Spinal cord (tissue), 10 donors: ENCODE results near the gene DCX. TPM values are rescaled to one million over a fixed set of nuclear protein-coding genes. Genes with fewer than 3 reads are reported as not detected.

Source experiments
- DNase-seq, 6 donors: peaks; one replicate each; pipeline versions ENCODE4 v3.0.0 to v3.0.0-alpha.2; 2013 to 2015; ENCODE audit warnings: low spot score in 6 of 6, low read depth in 4 of 6
- H3K27ac ChIP-seq: one replicate; pipeline ENCODE4 v1.5.1; 2013; ENCODE audit warnings: low read depth, low read length, control low read depth
- H3K27me3 ChIP-seq: one replicate; pipeline ENCODE4 v1.6.1; 2013; ENCODE audit warnings: low read length; ENCODE audit not compliant: control insufficient read depth, insufficient read depth
- H3K36me3 ChIP-seq: one replicate; pipeline ENCODE4 v1.6.1; 2013; ENCODE audit warnings: low read length; ENCODE audit not compliant: control insufficient read depth, insufficient read depth
- H3K4me1 ChIP-seq: one replicate; pipeline ENCODE4 v1.6.1; 2013; ENCODE audit warnings: low read length; ENCODE audit not compliant: control insufficient read depth, insufficient read depth
- H3K4me3 ChIP-seq: one replicate; pipeline ENCODE4 v1.5.1; 2013; ENCODE audit warnings: low read depth, low read length, control low read depth
- H3K9me3 ChIP-seq: one replicate; pipeline ENCODE4 v1.6.1; 2013; ENCODE audit warnings: low read length; ENCODE audit not compliant: control insufficient read depth, insufficient read depth
- WGBS: methylation state at CpG from one replicate; pipeline ENCODE4 v1.1.5; 2013; ENCODE audit warnings: missing lambda C conversion rate; ENCODE audit not compliant: insufficient coverage; 5-methylcytosine and 5-hydroxymethylcytosine counted together
- polyA plus RNA-seq, 2 donors: library from polyadenylated mRNA; unstranded; fragments of 120-200 nt; gene quantifications; one replicate each; pipeline ENCODE4 v1.2.1, GENCODE V29; 2013; ENCODE audit not compliant: insufficient read length in 2 of 2
- total RNA-seq, 2 donors: library from RNA; depleted of rRNA in 1 of 2; stranded (reverse); fragments of 120-200 nt in 1 of 2; fragments of >200 nt in 1 of 2; gene quantifications; one replicate each; pipeline versions ENCODE4 v1.2.3 to v1.2.4, GENCODE V29; 2013 to 2014
- donor health status: healthy.

DCX gene
- total and polyA plus RNA-seq, 4 donors: 33.4 to 129 (median 70.1) TPM

DNA sequence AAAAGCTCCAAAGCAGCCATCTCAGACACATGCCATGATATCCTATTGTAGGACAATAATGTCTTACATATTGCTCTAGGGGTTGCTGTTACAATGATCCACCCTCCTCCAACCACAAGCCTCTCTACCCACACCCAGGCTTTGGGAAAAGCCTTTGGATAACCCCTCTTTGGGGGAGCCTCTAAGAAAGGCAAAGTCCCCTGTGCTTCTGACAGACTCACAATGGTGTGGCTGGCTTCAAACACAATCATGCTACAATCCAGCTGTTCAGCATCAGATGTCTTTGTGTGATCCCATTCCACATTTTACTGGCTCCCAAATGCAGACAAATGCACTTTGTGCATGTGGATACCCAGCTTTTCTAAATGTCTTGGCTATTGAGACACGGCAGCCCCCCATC is 75.9 kb downstream of the DCX start:
- 63% methylated on average over 1 of the region's 1 CpG for WGBS
- no peak for DNase-seq

DNA sequence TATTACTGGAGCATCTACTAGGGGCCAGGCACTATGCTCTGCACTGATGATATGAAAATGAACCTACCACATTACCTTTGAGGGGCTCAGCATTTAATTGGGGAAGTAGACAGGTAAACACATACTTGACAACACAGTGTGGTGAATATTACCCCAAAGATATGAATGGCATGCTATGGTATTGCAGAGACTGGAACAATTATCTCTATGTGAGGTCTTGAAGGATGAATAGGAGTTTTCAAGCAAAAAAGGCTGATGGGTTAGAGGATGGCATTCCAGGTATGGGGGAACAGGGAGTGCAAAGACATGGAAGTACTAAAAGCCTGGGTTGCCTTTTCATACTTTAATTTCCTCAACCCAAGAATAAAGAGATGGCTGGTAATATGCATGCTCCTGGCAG is 82.6 kb downstream of the DCX start:
- Histone ChIP-seq H3K4me3 (no peak overlapping the region), H3K36me3 (no peaks in the 10 kb centered on the region), H3K4me1 (no peaks in the 10 kb centered on the region), H3K27me3 (no peaks in the 10 kb centered on the region), H3K9me3 (no peaks in the 10 kb centered on the region), H3K27ac (no peak overlapping the region)
- no peak for DNase-seq

More for the DNA sequence above, 75.9 kb downstream of the DCX start:
- no peaks in the 10 kb centered on the region for H3K36me3 ChIP-seq
- peaks cover 11% of the 10 kb centered on the region for H3K27me3 ChIP-seq
- H3K4me3 ChIP-seq: no peak overlapping the region
- no peaks in the 10 kb centered on the region for H3K9me3 ChIP-seq
- no peak overlapping the region for H3K27ac ChIP-seq
- H3K4me1 ChIP-seq: no peaks in the 10 kb centered on the region

DNA sequence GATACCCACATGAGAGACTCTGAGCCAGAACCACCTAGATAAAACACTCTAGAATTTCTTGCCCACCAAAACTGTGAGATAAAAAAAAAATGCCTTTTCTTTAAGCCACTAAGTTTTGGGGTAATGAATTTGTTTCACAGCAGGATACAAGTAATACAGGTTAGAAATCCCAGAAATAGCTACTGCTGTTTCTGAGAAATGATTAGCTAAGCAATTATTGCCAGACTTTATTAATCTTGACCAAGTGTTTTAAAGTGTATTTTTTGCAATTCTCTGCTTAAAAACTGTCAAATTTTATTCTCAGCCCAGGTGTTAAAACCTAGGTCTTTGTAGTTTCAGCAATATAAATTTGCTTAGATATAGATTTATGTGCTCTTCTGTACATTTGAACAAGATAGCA is 83.1 kb downstream of the DCX start:
- H3K27ac ChIP-seq: no peak overlapping the region
- no peaks in the 10 kb centered on the region for H3K4me1 ChIP-seq
- DNase-seq: no peak
- no peaks in the 10 kb centered on the region for H3K36me3 ChIP-seq
- no peaks in the 10 kb centered on the region for H3K27me3 ChIP-seq
- H3K4me3 ChIP-seq: no peak overlapping the region
- H3K9me3 ChIP-seq: no peaks in the 10 kb centered on the region

DNA sequence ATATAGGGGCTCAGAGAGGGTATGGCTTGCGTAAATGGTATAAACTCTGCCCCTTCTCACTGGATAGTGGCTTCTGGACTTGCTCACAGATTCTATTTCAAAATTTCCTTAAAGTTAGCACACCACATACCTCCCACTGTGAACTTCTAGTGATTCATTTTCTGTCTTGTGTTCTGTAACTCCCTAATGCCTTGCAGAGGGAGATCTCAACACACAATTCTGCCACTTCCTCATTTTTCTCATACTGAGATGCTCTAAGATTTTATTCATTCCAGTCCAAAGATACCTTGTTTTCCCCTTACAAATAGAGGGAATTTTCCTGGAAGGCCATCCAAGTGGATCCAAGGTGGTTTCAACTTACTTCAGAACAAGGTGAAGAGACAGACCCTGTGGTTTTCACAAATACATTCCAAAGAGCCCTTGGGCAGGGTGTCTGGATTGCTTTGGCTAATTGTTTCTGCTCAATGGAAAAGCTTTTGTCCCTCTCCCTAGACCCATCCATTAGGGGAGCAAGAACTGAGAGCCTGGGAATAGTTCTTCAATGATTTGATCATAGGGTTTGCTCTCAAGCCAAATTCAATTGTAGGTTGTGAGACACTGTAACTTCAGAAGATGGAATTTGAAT is 89.6 kb downstream of the DCX start:
- H3K9me3 ChIP-seq: no peaks in the 10 kb centered on the region
- no CpG with 5 or more reads among the region's 1 CpG for WGBS
- no peak for DNase-seq
- H3K4me3 ChIP-seq: no peak overlapping the region
- no peaks in the 10 kb centered on the region for H3K36me3 ChIP-seq
- no peak overlapping the region for H3K27ac ChIP-seq
- no peaks in the 10 kb centered on the region for H3K27me3 ChIP-seq
- no peaks in the 10 kb centered on the region for H3K4me1 ChIP-seq

DNA sequence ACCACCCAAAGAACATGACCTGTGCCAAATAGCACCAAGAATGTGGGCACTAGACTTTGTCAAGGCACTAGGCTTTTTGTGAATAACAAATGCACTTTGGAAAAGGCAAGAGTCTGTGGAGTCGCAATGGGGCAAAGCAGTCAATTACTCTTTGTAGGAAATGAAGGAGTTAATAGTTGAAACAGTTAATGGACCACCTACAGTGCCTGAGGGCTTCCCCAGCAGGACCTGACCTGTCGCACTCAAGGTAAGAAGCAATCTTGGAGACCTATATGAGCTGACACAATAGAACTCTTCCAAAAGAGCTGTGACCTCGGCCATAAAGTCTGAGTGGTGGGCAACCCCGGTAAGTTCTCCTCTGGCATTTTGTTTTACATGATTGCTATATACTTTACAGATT is 92.5 kb downstream of the DCX start:
- Histone ChIP-seq H3K27me3 (no peaks in the 10 kb centered on the region), H3K4me1 (no peaks in the 10 kb centered on the region), H3K9me3 (no peaks in the 10 kb centered on the region), H3K27ac (no peak overlapping the region), H3K4me3 (no peak overlapping the region), H3K36me3 (no peaks in the 10 kb centered on the region)
- 35% methylated on average over 3 of the region's 4 CpGs for WGBS
- DNase-seq: no peak

DNA sequence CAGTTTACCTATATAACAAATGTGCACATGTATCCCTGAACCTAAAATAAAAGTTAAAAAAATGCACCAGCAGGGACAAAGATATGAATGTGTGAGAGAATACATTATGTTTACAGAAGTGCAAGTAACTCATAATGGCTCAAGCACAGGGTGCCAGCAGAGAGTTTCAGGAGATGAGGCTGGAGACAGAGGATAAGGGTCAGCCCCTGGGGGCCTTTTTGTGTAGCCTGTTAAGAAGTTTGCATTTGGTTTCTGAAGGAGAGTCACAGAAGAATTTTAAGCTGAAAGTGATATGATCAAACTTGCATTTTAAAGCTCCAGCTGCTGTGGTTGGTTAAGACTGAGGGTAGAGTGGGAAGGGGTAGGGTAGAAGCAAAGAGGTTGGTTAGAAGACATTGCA is 93.1 kb downstream of the DCX start:
- no peaks in the 10 kb centered on the region for H3K4me1 ChIP-seq
- no peak for DNase-seq
- H3K4me3 ChIP-seq: no peak overlapping the region
- peaks cover 3% of the 10 kb centered on the region for H3K27me3 ChIP-seq
- no peaks in the 10 kb centered on the region for H3K9me3 ChIP-seq
- no peak overlapping the region for H3K27ac ChIP-seq
- H3K36me3 ChIP-seq: no peaks in the 10 kb centered on the region

DNA sequence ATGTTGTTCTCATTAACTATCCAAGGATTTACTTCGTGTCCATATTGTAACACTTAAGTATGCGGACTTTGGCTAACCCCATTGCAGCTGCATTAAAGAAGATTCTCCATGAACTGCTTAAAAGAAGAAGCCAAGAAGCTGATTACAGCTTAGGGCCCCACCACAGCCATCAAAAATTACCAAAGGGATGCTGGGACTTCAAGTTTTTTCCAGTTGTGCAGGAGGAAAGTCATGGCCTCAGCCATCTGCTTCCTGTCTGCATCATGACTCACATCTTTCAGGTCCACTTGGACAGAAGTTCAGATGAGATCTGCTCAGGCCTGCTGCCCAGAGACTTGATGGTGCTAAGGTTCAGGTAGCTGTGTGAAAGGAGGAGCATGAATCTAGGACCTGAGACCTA is 102.9 kb downstream of the DCX start:
- no peaks in the 10 kb centered on the region for H3K4me1 ChIP-seq
- no peak overlapping the region for H3K4me3 ChIP-seq
- 45% methylated on average over 2 of the region's 2 CpGs for WGBS
- no peaks in the 10 kb centered on the region for H3K9me3 ChIP-seq
- DNase-seq: no peak
- no peaks in the 10 kb centered on the region for H3K36me3 ChIP-seq
- H3K27ac ChIP-seq: no peak overlapping the region
- H3K27me3 ChIP-seq: peaks cover 5% of the 10 kb centered on the region

DNA sequence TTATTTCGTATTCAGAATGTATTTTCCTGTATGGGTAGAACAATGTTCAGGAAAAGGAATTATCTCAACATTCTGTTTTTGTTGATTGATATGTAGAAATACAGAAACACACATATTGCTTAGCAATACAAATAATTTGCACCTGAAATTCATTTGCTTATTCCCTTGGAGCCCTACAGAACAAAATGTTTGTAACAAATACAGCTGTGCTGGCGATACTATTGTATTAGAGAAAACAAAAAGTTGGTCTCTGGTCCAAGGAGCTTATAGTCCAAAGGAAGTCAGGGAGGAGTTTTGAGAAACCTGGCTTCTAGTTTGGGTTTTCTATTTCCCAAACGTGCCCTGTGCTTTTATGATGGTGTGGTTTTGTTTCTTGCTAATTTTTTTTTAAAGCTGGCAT is 104.0 kb downstream of the DCX start:
- no peaks in the 10 kb centered on the region for H3K4me1 ChIP-seq
- DNase-seq: no peak
- H3K4me3 ChIP-seq: no peak overlapping the region
- no peak overlapping the region for H3K27ac ChIP-seq
- H3K9me3 ChIP-seq: no peaks in the 10 kb centered on the region
- 60% methylated on average over 1 of the region's 3 CpGs for WGBS
- peaks cover 7% of the 10 kb centered on the region for H3K27me3 ChIP-seq
- H3K36me3 ChIP-seq: no peaks in the 10 kb centered on the region

DNA sequence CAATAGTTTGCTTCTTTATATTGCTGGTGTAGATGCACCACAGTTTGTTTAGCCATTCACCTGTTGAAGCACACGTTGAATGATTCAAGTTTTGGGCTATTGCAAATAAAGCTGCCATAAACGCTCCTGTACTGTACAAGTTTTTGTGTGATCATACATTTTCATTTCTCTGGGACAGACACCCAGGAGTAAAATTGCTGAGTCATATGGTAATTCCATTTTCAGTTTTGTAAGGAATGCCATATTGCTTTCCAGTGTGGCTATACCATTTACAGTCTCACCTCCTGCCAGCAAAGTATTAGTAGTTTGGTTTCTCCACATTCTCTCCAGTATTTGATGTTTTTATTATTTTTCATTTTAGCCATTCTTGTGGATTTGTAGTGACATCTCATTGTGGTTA is 109.7 kb downstream of the DCX start:
- DNase-seq: no peak
- H3K27me3 ChIP-seq: peaks cover 7% of the 10 kb centered on the region
- WGBS: no CpG with 5 or more reads among the region's 2 CpGs

DNA sequence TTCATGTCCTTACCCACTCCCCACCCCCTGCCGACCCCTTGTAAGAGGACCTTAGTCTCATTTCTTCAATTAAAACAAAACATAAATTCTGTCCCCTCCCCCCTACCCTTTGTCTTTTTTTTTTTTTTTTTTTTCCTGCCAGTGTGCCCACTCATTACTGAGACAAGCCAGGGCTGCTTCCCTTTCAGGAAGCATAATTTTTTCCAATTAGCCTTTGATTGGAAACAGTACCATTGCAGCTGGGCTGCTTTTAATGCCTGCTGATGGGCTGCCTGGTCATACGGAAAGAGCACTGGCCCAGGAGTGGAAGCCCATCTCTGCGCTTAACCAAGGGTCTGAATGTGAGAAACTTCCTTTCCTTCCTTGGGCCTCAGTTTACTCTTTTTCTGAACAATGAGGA is 123.2 kb downstream of the DCX start:
- Histone ChIP-seq H3K27me3 (peaks cover 14% of the 10 kb centered on the region), H3K4me3 (no peak overlapping the region), H3K9me3 (no peaks in the 10 kb centered on the region), H3K36me3 (no peaks in the 10 kb centered on the region), H3K27ac (no peak overlapping the region), H3K4me1 (no peaks in the 10 kb centered on the region)
- 65% methylated on average over 2 of the region's 3 CpGs for WGBS
- DNase-seq: no peak

More for the DNA sequence above, 109.7 kb downstream of the DCX start:
- Histone ChIP-seq H3K4me1 (no peaks in the 10 kb centered on the region), H3K4me3 (no peak overlapping the region), H3K27ac (no peak overlapping the region), H3K36me3 (no peaks in the 10 kb centered on the region), H3K9me3 (no peaks in the 10 kb centered on the region)
